HepG2 (cell line): ENCODE results near the gene CIROP. TPM values are rescaled to one million over a fixed set of nuclear protein-coding genes. Genes with fewer than 3 reads are reported as not detected.

Source experiments
- ARNT2 ChIP-seq: sonication (generic); formaldehyde crosslinking; IDR thresholded peaks from 2 replicates; pipeline ENCODE4 v1.8.0; 2022; ENCODE audit warnings: mild to moderate bottlenecking, low read depth, missing genetic modification reagents, moderate library complexity
- ASH2L ChIP-seq: fragments of 300-600, 200-600 bp; sonication (generic); IDR thresholded peaks from 2 replicates; pipeline ENCODE4 v1.7.0; 2017; ENCODE audit warnings: low read depth, mild to moderate bottlenecking, moderate library complexity, mixed read lengths, low read length; ENCODE audit not compliant: insufficient read length
- CHD2 ChIP-seq: IDR thresholded peaks from 2 replicates; pipeline ENCODE4 v1.6.1; 2011; ENCODE audit warnings: low read depth, low read length, improper control_type of control experiment
- CHD4 ChIP-seq: fragments of 200-600 bp; sonication (generic); IDR thresholded peaks from 2 replicates; pipeline ENCODE4 v1.7.0; 2017; ENCODE audit warnings: mild to moderate bottlenecking, low read length, borderline replicate concordance
- DNMT3B ChIP-seq: conservative IDR thresholded peaks from 2 replicates; pipeline ENCODE4 v1.6.1; 2016; ENCODE audit warnings: missing biosample characterization, control low read depth
- FOXP1 ChIP-seq, 2 experiments: fragments of 450-650 bp in 1 of 2; IDR thresholded peaks; 2 replicates each; pipeline ENCODE4 v1.6.1; 2017 to 2018; ENCODE audit warnings: antibody characterized with exemption in 1 of 2
- HIVEP1 ChIP-seq: sonication (generic); formaldehyde crosslinking; IDR thresholded peaks from 2 replicates; pipeline ENCODE4 v1.4.0; 2020; ENCODE audit warnings: mild to moderate bottlenecking, missing genetic modification reagents
- NFE2L1 ChIP-seq: sonication (generic); formaldehyde crosslinking; IDR thresholded peaks from 2 replicates; pipeline ENCODE4 v1.4.0; 2020; ENCODE audit warnings: missing genetic modification reagents, mild to moderate bottlenecking, borderline replicate concordance
- NFKBIZ ChIP-seq: IDR thresholded peaks from 2 replicates; pipeline ENCODE4 v1.6.1; 2018; ENCODE audit warnings: missing genetic modification reagents, missing compliant biosample characterization
- NFRKB ChIP-seq: fragments of 450-650 bp; IDR thresholded peaks from 2 replicates; pipeline ENCODE4 v1.6.1; 2017
- SOX6 ChIP-seq, 2 experiments: fragments of 450-650 bp in 1 of 2; sonication (generic) in 1 of 2; formaldehyde crosslinking in 1 of 2; IDR thresholded peaks; 2 replicates each; pipeline versions ENCODE4 v1.4.0 to v1.6.1; 2017 to 2020; ENCODE audit warnings: antibody characterized with exemption in 1 of 2, mild to moderate bottlenecking in 1 of 2, missing genetic modification reagents in 1 of 2
- TEAD2 ChIP-seq: sonication (generic); formaldehyde crosslinking; IDR thresholded peaks from 2 replicates; pipeline ENCODE4 v1.9.0; 2021; ENCODE audit warnings: missing genetic modification reagents
- TSC22D2 ChIP-seq: sonication (generic); formaldehyde crosslinking; IDR thresholded peaks from 2 replicates; pipeline ENCODE4 v1.5.1; 2020; ENCODE audit warnings: missing genetic modification reagents, mild to moderate bottlenecking, borderline replicate concordance
- ZBTB42 ChIP-seq: sonication (generic); formaldehyde crosslinking; IDR thresholded peaks from 2 replicates; pipeline ENCODE4 v1.5.0; 2020; ENCODE audit warnings: mild to moderate bottlenecking, missing genetic modification reagents
- ZFAT ChIP-seq: sonication (generic); formaldehyde crosslinking; conservative IDR thresholded peaks from 2 replicates; pipeline ENCODE4 v1.8.1; 2023; ENCODE audit warnings: missing genetic modification reagents, inconsistent platforms
- ZNF235 ChIP-seq: sonication (generic); formaldehyde crosslinking; IDR thresholded peaks from 2 replicates; pipeline ENCODE4 v1.8.1; 2023; ENCODE audit warnings: mild to moderate bottlenecking, missing genetic modification reagents, borderline replicate concordance
- ZNF24 ChIP-seq: fragments of 450-650 bp; IDR thresholded peaks from 2 replicates; pipeline ENCODE4 v1.6.1; 2017; ENCODE audit warnings: antibody characterized with exemption, mild to moderate bottlenecking
- ZNF430 ChIP-seq: sonication (generic); formaldehyde crosslinking; IDR thresholded peaks from 2 replicates; pipeline ENCODE4 v1.9.0; 2021; ENCODE audit warnings: mild to moderate bottlenecking, missing genetic modification reagents
- ZNF496 ChIP-seq: sonication (generic); formaldehyde crosslinking; IDR thresholded peaks from 2 replicates; pipeline ENCODE4 v1.8.1; 2023; ENCODE audit warnings: mild to moderate bottlenecking, moderate library complexity, missing genetic modification reagents; ENCODE audit not compliant: insufficient replicate concordance
- ZNF629 ChIP-seq: sonication (generic); formaldehyde crosslinking; conservative IDR thresholded peaks from 2 replicates; pipeline ENCODE4 v1.5.0; 2020; ENCODE audit warnings: missing genetic modification reagents
- ZNF781 ChIP-seq: sonication (generic); formaldehyde crosslinking; IDR thresholded peaks from 2 replicates; pipeline ENCODE4 v1.5.1; 2020; ENCODE audit warnings: borderline replicate concordance, mild to moderate bottlenecking, missing genetic modification reagents; ENCODE audit errors: not compliant biosample characterization
- ZNF879 ChIP-seq: sonication (generic); formaldehyde crosslinking; IDR thresholded peaks from 2 replicates; pipeline ENCODE4 v1.8.1; 2023; ENCODE audit warnings: missing genetic modification reagents
- polyA plus RNA-seq, 8 experiments: library from polyadenylated mRNA; depleted of rRNA in 3 of 8; stranded (reverse) in 7 of 8; unstranded in 1 of 8; fragments of >200 nt; fragmentation: Illumina TruSeq in 4 of 8; extraction: Trizol in 4 of 8; gene quantifications; 2 replicates each; pipeline versions ENCODE4 v1.2.1 to v1.2.3, GENCODE V29; 2011 to 2016; ENCODE audit warnings: low read depth in 4 of 8, missing spikeins in 1 of 8, mixed read lengths in 1 of 8; ENCODE audit not compliant: insufficient read depth in 1 of 8
- total RNA-seq, 5 experiments: library from RNA; depleted of rRNA; stranded (reverse); fragments of >200 nt; fragmentation: Illumina TruSeq; extraction: Trizol; gene quantifications; 2 replicates each; pipeline ENCODE4 v1.2.3, GENCODE V29; 2016; ENCODE audit warnings: low read depth in 1 of 5
- TF ChIP-seq, protein P1 (sequence below): sonication (generic); formaldehyde crosslinking; IDR thresholded peaks from 2 replicates; pipeline ENCODE4 v1.5.1; 2020; ENCODE audit warnings: missing genetic modification reagents, mild to moderate bottlenecking, borderline replicate concordance
- TF ChIP-seq, protein P2 (sequence below): sonication (generic); formaldehyde crosslinking; IDR thresholded peaks from 2 replicates; pipeline ENCODE4 v1.5.0; 2020; ENCODE audit warnings: mild to moderate bottlenecking, missing genetic modification reagents
- TF ChIP-seq, protein P3 (sequence below): sonication (generic); formaldehyde crosslinking; conservative IDR thresholded peaks from 2 replicates; pipeline ENCODE4 v1.4.0; 2020; ENCODE audit warnings: mild to moderate bottlenecking, missing genetic modification reagents, moderate library complexity

CIROP gene
- total and polyA plus RNA-seq, 2 of the 13 experiments (the other 11 are each of a cell fraction or from before 2014, with no cell fraction given), result 0.07 TPM; not detected in 1

DNA sequence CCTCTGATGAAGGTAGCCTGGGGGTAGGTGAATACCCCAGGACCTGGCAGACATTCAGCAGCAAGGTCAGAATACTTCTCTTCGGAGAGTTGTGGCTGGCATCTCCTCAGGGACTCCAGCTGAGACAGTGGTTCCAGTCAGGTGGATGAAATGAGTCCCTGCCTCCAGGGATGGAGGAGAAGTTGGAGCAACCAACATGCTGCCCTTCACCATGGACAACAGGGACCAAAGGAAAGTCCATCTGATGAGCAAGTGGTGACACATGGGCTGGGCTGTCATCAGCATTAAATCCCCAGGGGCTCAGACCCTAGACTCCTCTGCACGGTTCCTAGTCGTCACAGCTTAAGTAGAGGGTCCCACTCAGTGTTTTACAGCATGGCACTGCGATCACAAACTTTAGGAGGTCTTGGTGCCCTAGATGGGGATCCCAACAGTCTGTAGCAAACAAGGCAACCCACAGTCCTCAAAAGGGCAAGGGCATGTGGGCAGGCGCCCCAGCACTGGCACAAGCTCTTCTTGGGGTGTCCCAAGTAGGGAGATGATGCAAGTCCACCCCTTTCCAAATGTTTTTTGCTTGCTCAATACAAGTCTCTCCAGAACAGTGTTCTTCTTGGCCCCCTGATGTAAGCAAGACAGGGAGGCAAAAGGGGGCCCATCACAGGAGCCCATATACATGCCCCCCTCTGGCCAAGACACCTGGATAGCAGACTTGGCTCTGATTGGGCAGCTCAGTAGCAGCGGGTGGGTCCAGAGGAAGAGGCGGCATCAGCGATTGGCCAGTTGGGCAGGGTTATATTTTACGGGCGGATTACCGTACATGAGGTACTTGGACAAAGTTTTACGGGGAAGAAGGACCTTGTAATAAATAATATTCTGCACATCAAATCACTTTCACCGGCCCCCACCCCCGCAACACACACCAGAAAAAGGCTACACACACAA, 36.7 kb downstream of the CIROP start (continued):
- TF ChIP-seq NFE2L1 (0 out of 2 replicates have a peak, but pooled peaks have one; percentile 3), ZNF879 (CRISPR knock-in tag) (no peak), ZNF781 (peak; percentile 26), CHD2 (no peak), ZNF430 (CRISPR knock-in tag) (0 out of 2 replicates have a peak, but pooled peaks have one; percentile 57), HIVEP1 (CRISPR knock-in tag) (peak; percentile 39), NFRKB (no peak), ZNF24 (no peak), ASH2L (no peak), DNMT3B (CRISPR knock-in tag) (no peak), SOX6 (IDR thresholded peaks at IDR 0.05) (no peak), SOX6 (CRISPR knock-in tag; IDR thresholded peaks at IDR 0.05) (no peak), NFKBIZ (CRISPR knock-in tag) (no peak), TEAD2 (no peak), ZFAT (CRISPR knock-in tag) (no peak), ZNF235 (no peak), ARNT2 (CRISPR knock-in tag) (no peak), ZBTB42 (CRISPR knock-in tag) (no peak), ZNF629 (CRISPR knock-in tag) (no peak), CHD4 (no peak), ZNF496 (CRISPR knock-in tag) (no peak), FOXP1 (IDR thresholded peaks at IDR 0.05) (no peak), FOXP1 (CRISPR knock-in tag; IDR thresholded peaks at IDR 0.05) (no peak), TSC22D2 (no peak)
- TF ChIP-seq, protein P1, sequence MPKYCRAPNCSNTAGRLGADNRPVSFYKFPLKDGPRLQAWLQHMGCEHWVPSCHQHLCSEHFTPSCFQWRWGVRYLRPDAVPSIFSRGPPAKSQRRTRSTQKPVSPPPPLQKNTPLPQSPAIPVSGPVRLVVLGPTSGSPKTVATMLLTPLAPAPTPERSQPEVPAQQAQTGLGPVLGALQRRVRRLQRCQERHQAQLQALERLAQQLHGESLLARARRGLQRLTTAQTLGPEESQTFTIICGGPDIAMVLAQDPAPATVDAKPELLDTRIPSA (CRISPR knock-in tag), result no peak
- TF ChIP-seq, protein P2, sequence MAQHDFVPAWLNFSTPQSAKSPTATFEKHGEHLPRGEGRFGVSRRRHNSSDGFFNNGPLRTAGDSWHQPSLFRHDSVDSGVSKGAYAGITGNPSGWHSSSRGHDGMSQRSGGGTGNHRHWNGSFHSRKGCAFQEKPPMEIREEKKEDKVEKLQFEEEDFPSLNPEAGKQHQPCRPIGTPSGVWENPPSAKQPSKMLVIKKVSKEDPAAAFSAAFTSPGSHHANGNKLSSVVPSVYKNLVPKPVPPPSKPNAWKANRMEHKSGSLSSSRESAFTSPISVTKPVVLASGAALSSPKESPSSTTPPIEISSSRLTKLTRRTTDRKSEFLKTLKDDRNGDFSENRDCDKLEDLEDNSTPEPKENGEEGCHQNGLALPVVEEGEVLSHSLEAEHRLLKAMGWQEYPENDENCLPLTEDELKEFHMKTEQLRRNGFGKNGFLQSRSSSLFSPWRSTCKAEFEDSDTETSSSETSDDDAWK (CRISPR knock-in tag), result no peak
- TF ChIP-seq, protein P3, sequence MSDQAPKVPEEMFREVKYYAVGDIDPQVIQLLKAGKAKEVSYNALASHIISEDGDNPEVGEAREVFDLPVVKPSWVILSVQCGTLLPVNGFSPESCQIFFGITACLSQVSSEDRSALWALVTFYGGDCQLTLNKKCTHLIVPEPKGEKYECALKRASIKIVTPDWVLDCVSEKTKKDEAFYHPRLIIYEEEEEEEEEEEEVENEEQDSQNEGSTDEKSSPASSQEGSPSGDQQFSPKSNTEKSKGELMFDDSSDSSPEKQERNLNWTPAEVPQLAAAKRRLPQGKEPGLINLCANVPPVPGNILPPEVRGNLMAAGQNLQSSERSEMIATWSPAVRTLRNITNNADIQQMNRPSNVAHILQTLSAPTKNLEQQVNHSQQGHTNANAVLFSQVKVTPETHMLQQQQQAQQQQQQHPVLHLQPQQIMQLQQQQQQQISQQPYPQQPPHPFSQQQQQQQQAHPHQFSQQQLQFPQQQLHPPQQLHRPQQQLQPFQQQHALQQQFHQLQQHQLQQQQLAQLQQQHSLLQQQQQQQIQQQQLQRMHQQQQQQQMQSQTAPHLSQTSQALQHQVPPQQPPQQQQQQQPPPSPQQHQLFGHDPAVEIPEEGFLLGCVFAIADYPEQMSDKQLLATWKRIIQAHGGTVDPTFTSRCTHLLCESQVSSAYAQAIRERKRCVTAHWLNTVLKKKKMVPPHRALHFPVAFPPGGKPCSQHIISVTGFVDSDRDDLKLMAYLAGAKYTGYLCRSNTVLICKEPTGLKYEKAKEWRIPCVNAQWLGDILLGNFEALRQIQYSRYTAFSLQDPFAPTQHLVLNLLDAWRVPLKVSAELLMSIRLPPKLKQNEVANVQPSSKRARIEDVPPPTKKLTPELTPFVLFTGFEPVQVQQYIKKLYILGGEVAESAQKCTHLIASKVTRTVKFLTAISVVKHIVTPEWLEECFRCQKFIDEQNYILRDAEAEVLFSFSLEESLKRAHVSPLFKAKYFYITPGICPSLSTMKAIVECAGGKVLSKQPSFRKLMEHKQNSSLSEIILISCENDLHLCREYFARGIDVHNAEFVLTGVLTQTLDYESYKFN (CRISPR knock-in tag), result no peak
